Hepatocyte (in vitro differentiated cells): ENCODE data around the gene RASAL2. TPM values are rescaled to one million over a fixed set of nuclear protein-coding genes. Genes with fewer than 3 reads are reported as not detected.

Experiments used
- DNase-seq: peaks from one replicate; pipeline ENCODE4 v3.0.0-alpha.2; 2016; ENCODE audit warnings: low spot score
- H2AFZ ChIP-seq: fragments of 200-600 bp; sonication (generic); 2 replicates; pipeline ENCODE4 v1.6.0; 2016; ENCODE audit warnings: antibody characterized with exemption, mild to moderate bottlenecking
- H3K27ac ChIP-seq: fragments of 200-600 bp; sonication (generic); 2 replicates; pipeline ENCODE4 v1.5.1; 2016; ENCODE audit warnings: mild to moderate bottlenecking
- H3K27me3 ChIP-seq: fragments of 200-600 bp; sonication (generic); 2 replicates; pipeline ENCODE4 v1.6.1; 2016
- H3K36me3 ChIP-seq: fragments of 200-600 bp; sonication (generic); replicated peaks from 2 replicates; pipeline ENCODE4 v1.5.1; 2016; ENCODE audit warnings: low read depth; ENCODE audit not compliant: insufficient read depth
- H3K4me1 ChIP-seq: fragments of 200-600 bp; sonication (generic); 2 replicates; pipeline ENCODE4 v1.5.1; 2016; ENCODE audit warnings: mild to moderate bottlenecking, moderate library complexity; ENCODE audit not compliant: insufficient read depth
- H3K4me2 ChIP-seq: fragments of 200-600 bp; sonication (generic); 2 replicates; pipeline ENCODE4 v1.6.0; 2016
- H3K4me3 ChIP-seq: fragments of 200-600 bp; sonication (generic); 2 replicates; pipeline ENCODE4 v1.5.1; 2016; ENCODE audit warnings: mild to moderate bottlenecking
- H3K79me2 ChIP-seq: fragments of 200-600 bp; sonication (generic); 2 replicates; pipeline ENCODE4 v1.6.0; 2017; ENCODE audit warnings: mild to moderate bottlenecking
- H3K9me2 ChIP-seq: fragments of 200-600 bp; sonication (generic); replicated peaks from 2 replicates; pipeline ENCODE4 v1.6.0; 2017; ENCODE audit warnings: mild to moderate bottlenecking; ENCODE audit not compliant: insufficient read depth
- H3K9me3 ChIP-seq: fragments of 200-600 bp; sonication (generic); 2 replicates; pipeline ENCODE4 v1.5.1; 2016; ENCODE audit warnings: low read depth, mild to moderate bottlenecking
- H4K20me1 ChIP-seq: fragments of 200-600 bp; sonication (generic); 2 replicates; pipeline ENCODE4 v1.6.0; 2016; ENCODE audit warnings: mild to moderate bottlenecking; ENCODE audit not compliant: insufficient read depth, poor library complexity, severe bottlenecking
- EZH2 ChIP-seq: fragments of 200-600 bp; sonication (generic); IDR thresholded peaks from 2 replicates; pipeline ENCODE4 v1.6.1; 2016; ENCODE audit warnings: antibody characterized with exemption, mild to moderate bottlenecking, borderline replicate concordance
- EZH2phosphoT487 ChIP-seq: fragments of 200-600 bp; sonication (generic); IDR thresholded peaks from one replicate; pipeline ENCODE4 v1.6.1; 2018; ENCODE audit warnings: antibody characterized with exemption, mild to moderate bottlenecking, low read depth, moderate library complexity; ENCODE audit not compliant: unreplicated experiment, severe bottlenecking
- WGBS: methylation state at CpG from one replicate; pipeline ENCODE4 v1.1.6; 2016; ENCODE audit warnings: low lambda C conversion rate; ENCODE audit errors: missing lambda C conversion rate; 5-methylcytosine and 5-hydroxymethylcytosine counted together
- polyA plus RNA-seq: library from polyadenylated mRNA; unstranded; fragments of >200 nt; fragmentation: Nextera tagmentation; extraction: Ambion mirVana; gene quantifications from 2 replicates; pipeline ENCODE4 v1.2.1, GENCODE V29; 2016
- total RNA-seq: library from RNA; depleted of rRNA; stranded (reverse); fragments of >200 nt; gene quantifications from 2 replicates; pipeline ENCODE4 v1.2.3, GENCODE V29; 2014
- TF ChIP-seq, protein P1 (sequence below): fragments of 200-600 bp; sonication (generic); IDR thresholded peaks from 2 replicates; pipeline ENCODE4 v1.5.1; 2016; ENCODE audit warnings: antibody characterized with exemption, mild to moderate bottlenecking; ENCODE audit not compliant: poor library complexity

The RASAL2 gene
- total and polyA plus RNA-seq, 2 experiments from 2014 or later = 8.7 to 24.0 TPM

DNA sequence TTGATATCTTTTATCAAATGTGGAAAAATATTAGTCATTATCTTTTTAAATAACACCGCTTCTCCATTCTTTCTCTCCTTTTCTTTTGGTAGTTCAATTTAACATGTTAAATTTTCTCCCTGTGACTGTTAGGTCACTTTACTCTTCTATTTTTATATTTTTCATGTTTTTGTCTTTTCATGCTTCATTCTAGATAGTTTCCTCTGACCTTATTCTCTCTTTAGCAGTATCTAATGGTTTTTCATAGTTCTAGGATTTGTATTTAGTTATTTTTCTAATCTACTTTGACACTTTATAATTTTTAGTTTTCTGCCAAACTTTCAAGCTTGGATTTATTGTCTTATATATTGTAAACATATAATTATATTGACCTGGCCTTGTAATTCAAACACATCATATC is 116.0 kb downstream of the RASAL2 start:
- Histone ChIP-seq H3K9me3 (no peaks in the 10 kb centered on the region), H3K36me3 (no peaks in the 10 kb centered on the region), H3K27ac (no peak overlapping the region), H2AFZ (no peak overlapping the region), H3K4me1 (no peaks in the 10 kb centered on the region), H3K9me2 (no peaks in the 10 kb centered on the region), H3K79me2 (peaks cover 22% of the 10 kb centered on the region), H3K4me2 (no peak overlapping the region), H3K27me3 (no peaks in the 10 kb centered on the region), H3K4me3 (no peak overlapping the region), H4K20me1 (no peaks in the 10 kb centered on the region)
- DNase-seq = no peak
- TF ChIP-seq EZH2phosphoT487 (no peak), EZH2 (no peak)
- TF ChIP-seq, protein P1, sequence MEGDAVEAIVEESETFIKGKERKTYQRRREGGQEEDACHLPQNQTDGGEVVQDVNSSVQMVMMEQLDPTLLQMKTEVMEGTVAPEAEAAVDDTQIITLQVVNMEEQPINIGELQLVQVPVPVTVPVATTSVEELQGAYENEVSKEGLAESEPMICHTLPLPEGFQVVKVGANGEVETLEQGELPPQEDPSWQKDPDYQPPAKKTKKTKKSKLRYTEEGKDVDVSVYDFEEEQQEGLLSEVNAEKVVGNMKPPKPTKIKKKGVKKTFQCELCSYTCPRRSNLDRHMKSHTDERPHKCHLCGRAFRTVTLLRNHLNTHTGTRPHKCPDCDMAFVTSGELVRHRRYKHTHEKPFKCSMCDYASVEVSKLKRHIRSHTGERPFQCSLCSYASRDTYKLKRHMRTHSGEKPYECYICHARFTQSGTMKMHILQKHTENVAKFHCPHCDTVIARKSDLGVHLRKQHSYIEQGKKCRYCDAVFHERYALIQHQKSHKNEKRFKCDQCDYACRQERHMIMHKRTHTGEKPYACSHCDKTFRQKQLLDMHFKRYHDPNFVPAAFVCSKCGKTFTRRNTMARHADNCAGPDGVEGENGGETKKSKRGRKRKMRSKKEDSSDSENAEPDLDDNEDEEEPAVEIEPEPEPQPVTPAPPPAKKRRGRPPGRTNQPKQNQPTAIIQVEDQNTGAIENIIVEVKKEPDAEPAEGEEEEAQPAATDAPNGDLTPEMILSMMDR = no peak
- WGBS = 100% methylated on average over 1 of the region's 1 CpG

DNA sequence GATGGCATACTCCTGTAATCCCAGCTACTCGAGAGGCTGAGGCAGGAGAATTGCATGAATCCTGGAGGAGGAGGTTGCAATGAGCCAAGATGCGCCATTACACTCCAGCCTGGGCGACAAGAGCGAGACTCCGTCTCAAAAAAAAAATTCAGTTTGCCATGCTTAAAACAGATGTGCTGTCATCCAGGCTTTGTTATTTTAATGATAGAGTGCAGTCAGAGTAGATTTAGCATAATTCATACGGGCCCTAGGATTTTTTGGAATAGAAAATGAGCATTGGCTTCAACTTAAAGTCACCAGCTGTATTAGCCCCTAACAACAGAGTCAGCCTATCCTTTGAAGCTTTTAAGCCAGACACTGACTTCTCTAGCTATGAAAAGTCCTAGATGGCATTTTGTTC is 124.6 kb downstream of the RASAL2 start:
- H2AFZ ChIP-seq = no peak overlapping the region
- no peak overlapping the region for H3K4me3 ChIP-seq
- no peaks in the 10 kb centered on the region for H3K9me3 ChIP-seq
- DNase-seq = no peak
- H3K36me3 ChIP-seq = no peaks in the 10 kb centered on the region
- no peaks in the 10 kb centered on the region for H3K27me3 ChIP-seq
- WGBS = 97% methylated on average over 6 of the region's 6 CpGs
- peaks cover 35% of the 10 kb centered on the region for H3K79me2 ChIP-seq
- H3K27ac ChIP-seq = no peak overlapping the region
- H4K20me1 ChIP-seq = no peaks in the 10 kb centered on the region
- no peaks in the 10 kb centered on the region for H3K9me2 ChIP-seq
- TF ChIP-seq EZH2phosphoT487 = no peak
- TF ChIP-seq, protein P1 = no peak
- TF ChIP-seq EZH2 = no peak
- H3K4me1 ChIP-seq = no peaks in the 10 kb centered on the region
- no peak overlapping the region for H3K4me2 ChIP-seq

DNA sequence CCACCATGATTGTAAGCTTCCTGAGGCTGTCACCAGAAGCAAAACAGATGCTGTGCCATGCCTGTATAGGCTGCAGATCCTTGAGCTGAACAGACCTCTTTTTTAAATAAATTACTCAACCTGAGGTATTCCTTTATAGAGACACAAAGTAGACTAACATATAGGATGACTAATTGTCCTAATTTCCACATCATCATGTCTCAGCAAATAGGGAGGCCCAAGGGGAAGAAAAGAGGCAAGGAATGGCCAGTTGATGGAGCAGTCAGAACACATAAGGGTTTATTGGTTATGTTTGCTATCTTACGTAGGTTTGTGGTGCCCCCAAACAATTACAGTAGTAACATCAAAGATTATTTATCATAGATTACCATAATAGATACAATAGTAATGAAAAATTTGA is 126.2 kb downstream of the RASAL2 start:
- 97% methylated on average over 1 of the region's 1 CpG for WGBS
- Histone ChIP-seq H2AFZ (no peak overlapping the region), H3K27ac (no peak overlapping the region), H3K9me2 (no peaks in the 10 kb centered on the region), H3K4me3 (no peak overlapping the region), H4K20me1 (no peaks in the 10 kb centered on the region), H3K9me3 (no peaks in the 10 kb centered on the region), H3K4me2 (no peak overlapping the region), H3K4me1 (peaks cover 7% of the 10 kb centered on the region), H3K36me3 (no peaks in the 10 kb centered on the region), H3K79me2 (peaks cover 33% of the 10 kb centered on the region), H3K27me3 (no peaks in the 10 kb centered on the region)
- TF ChIP-seq, protein P1 = no peak
- TF ChIP-seq EZH2phosphoT487 (no peak), EZH2 (no peak)
- DNase-seq = no peak

DNA sequence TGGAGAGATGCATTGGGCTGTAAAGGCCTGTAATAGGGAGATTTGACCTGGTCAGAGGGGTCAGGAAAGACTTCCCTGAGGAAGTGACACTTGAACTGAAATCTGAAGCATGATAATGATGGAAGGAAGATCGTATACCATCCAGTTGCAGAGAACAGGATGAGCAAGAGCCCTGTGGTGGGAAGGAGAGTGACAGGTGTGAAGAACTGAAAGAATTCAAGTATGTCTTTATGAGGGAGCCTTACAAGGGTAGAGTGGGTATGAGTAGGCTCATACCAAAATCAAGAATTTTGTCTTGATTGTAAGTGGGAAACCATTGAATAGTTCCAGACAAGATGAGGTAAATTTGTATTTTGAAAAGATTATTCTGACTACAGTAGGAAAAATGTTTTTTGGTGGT is 129.4 kb downstream of the RASAL2 start:
- Histone ChIP-seq H3K4me3 (no peak overlapping the region), H3K9me2 (no peaks in the 10 kb centered on the region)

More for the DNA sequence above, 129.4 kb downstream of the RASAL2 start:
- H4K20me1 ChIP-seq = no peaks in the 10 kb centered on the region
- no peak for DNase-seq
- peaks cover 44% of the 10 kb centered on the region for H3K79me2 ChIP-seq
- no peak overlapping the region for H3K4me2 ChIP-seq
- H3K27ac ChIP-seq = no peak overlapping the region
- TF ChIP-seq, protein P1 = no peak
- TF ChIP-seq EZH2 (no peak), EZH2phosphoT487 (no peak)
- no peaks in the 10 kb centered on the region for H3K27me3 ChIP-seq
- 84% methylated on average over 1 of the region's 1 CpG for WGBS
- H3K4me1 ChIP-seq = peaks cover 7% of the 10 kb centered on the region
- no peaks in the 10 kb centered on the region for H3K9me3 ChIP-seq
- H3K36me3 ChIP-seq = no peaks in the 10 kb centered on the region
- H2AFZ ChIP-seq = no peak overlapping the region
